SK-N-SH (cell line): ENCODE results near the gene EDARADD. TPM values are rescaled to one million over a fixed set of nuclear protein-coding genes. Genes with fewer than 3 reads are reported as not detected.

Experiments used
- CTCF ChIA-PET: fragments of 300-600, 350-600 bp; formaldehyde crosslinking; extraction: SDS; loops from one replicate; lab custom pipeline; 2021; lab: Yijun Ruan, JAX
- POLR2A ChIA-PET: fragments of 350-600 bp; sonication (Branson Sonifier 250); formaldehyde crosslinking; extraction: SDS; loops from one replicate; lab custom pipeline; 2020; ENCODE audit warnings: antibody characterized with exemption, inconsistent platforms; lab: Yijun Ruan, JAX
- DNase-seq: peaks from one replicate; pipeline ENCODE4 v3.0.0; 2012
- H2AFZ ChIP-seq: fragments of 200-600 bp; sonication (generic); 2 replicates; pipeline ENCODE4 v1.8.1; 2016; ENCODE audit warnings: antibody characterized with exemption, mild to moderate bottlenecking, low read depth
- H3F3A ChIP-seq: fragments of 200-600 bp; sonication (generic); replicated peaks from 2 replicates; pipeline ENCODE3; 2016; ENCODE audit warnings: antibody characterized with exemption, mild to moderate bottlenecking; ENCODE audit not compliant: insufficient read depth
- H3K27ac ChIP-seq, 2 experiments: fragments of 200-500 bp in 1 of 2; fragments of 200-600 bp in 1 of 2; sonication (Bioruptor generic) in 1 of 2; sonication (generic), shearing (Covaris generic) in 1 of 2; 2 replicates each; pipeline versions ENCODE4 v1.5.1 to v1.6.1; 2014 to 2016; ENCODE audit warnings: low read depth in 2 of 2, inconsistent platforms in 1 of 2, low read length in 1 of 2, mild to moderate bottlenecking in 1 of 2, mixed read lengths in 1 of 2
- H3K27me3 ChIP-seq: fragments of 200-600 bp; sonication (generic), shearing (Covaris generic); 2 replicates; pipeline ENCODE4 v1.6.1; 2016; ENCODE audit warnings: mixed run types; ENCODE audit not compliant: insufficient read depth
- H3K36me3 ChIP-seq, 2 experiments: fragments of 200-500 bp in 1 of 2; fragments of 200-600 bp in 1 of 2; sonication (Bioruptor generic) in 1 of 2; sonication (generic) in 1 of 2; replicated peaks in 1 of 2; 2 replicates each; pipeline versions ENCODE3 to v1.5.1; 2014 to 2016; ENCODE audit warnings: low read length in 1 of 2, mild to moderate bottlenecking in 1 of 2; ENCODE audit not compliant: insufficient read depth in 2 of 2, control insufficient read depth in 1 of 2
- H3K4me1 ChIP-seq, 2 experiments: fragments of 200-500 bp in 1 of 2; fragments of 200-600 bp in 1 of 2; sonication (Bioruptor generic) in 1 of 2; sonication (generic), shearing (Covaris generic) in 1 of 2; 2 replicates each; pipeline versions ENCODE4 v1.5.1 to v1.6.1; 2014 to 2016; ENCODE audit warnings: low read depth in 1 of 2, low read length in 1 of 2, mixed run types in 1 of 2; ENCODE audit not compliant: insufficient read depth in 2 of 2, control insufficient read depth in 1 of 2
- H3K4me2 ChIP-seq: fragments of 200-600 bp; sonication (generic), shearing (Covaris generic); 2 replicates; pipeline ENCODE4 v1.6.1; 2017; ENCODE audit warnings: mixed run types
- H3K4me3 ChIP-seq, 2 experiments: fragments of 200-500 bp in 1 of 2; fragments of 200-600 bp in 1 of 2; sonication (Bioruptor generic) in 1 of 2; sonication (generic), shearing (Covaris generic) in 1 of 2; 2 replicates each; pipeline versions ENCODE4 v1.5.1 to v1.8.1; 2014 to 2016; ENCODE audit warnings: low read depth in 2 of 2, inconsistent platforms in 1 of 2, low read length in 1 of 2, mild to moderate bottlenecking in 1 of 2, mixed read lengths in 1 of 2, moderate library complexity in 1 of 2
- H3K79me2 ChIP-seq: fragments of 200-600 bp; sonication (generic); 2 replicates; pipeline ENCODE4 v1.8.1; 2017; ENCODE audit warnings: mild to moderate bottlenecking; ENCODE audit not compliant: insufficient read depth
- H3K9ac ChIP-seq: fragments of 200-600 bp; sonication (generic); 2 replicates; pipeline ENCODE4 v1.6.1; 2017; ENCODE audit warnings: mixed run types
- H3K9me2 ChIP-seq: fragments of 200-600 bp; sonication (generic); 2 replicates; pipeline ENCODE4 v1.6.1; 2017; ENCODE audit warnings: mixed run types
- H3K9me3 ChIP-seq: fragments of 200-600 bp; sonication (generic); 2 replicates; pipeline ENCODE4 v1.6.1; 2017; ENCODE audit warnings: mixed run types, mild to moderate bottlenecking, moderate library complexity
- H4K20me1 ChIP-seq: fragments of 200-600 bp; sonication (generic); 2 replicates; pipeline ENCODE4 v1.6.1; 2017; ENCODE audit warnings: mild to moderate bottlenecking, mixed run types; ENCODE audit not compliant: insufficient read depth
- CHD2 ChIP-seq: fragments of 150-350 bp; IDR thresholded peaks from 2 replicates; pipeline ENCODE4 v1.6.1; 2018; ENCODE audit warnings: low read length; ENCODE audit not compliant: partially characterized antibody
- ELF1 ChIP-seq: IDR thresholded peaks from 2 replicates; pipeline ENCODE4 v1.4.0; 2012
- EP300 ChIP-seq, 2 experiments: IDR thresholded peaks; 2 replicates each; pipeline versions ENCODE4 v1.4.0 to v1.6.1; 2012; ENCODE audit warnings: borderline replicate concordance in 1 of 2, low read depth in 1 of 2, low read length in 1 of 2
- FOSL2 ChIP-seq: IDR thresholded peaks from 2 replicates; pipeline ENCODE4 v1.4.0; 2012; ENCODE audit warnings: low read depth, mild to moderate bottlenecking, moderate library complexity, borderline replicate concordance
- FOXJ3 ChIP-seq: sonication (generic); formaldehyde crosslinking; IDR thresholded peaks from 2 replicates; pipeline ENCODE4 v1.5.1; 2020; ENCODE audit warnings: mild to moderate bottlenecking, missing genetic modification reagents
- IRF3 ChIP-seq: fragments of 150-350 bp; IDR thresholded peaks from 2 replicates; pipeline ENCODE4 v1.6.1; 2016; ENCODE audit warnings: mild to moderate bottlenecking, low read depth, low read length
- JUND ChIP-seq: IDR thresholded peaks from 2 replicates; pipeline ENCODE4 v1.4.0; 2012
- MAX ChIP-seq: IDR thresholded peaks from 2 replicates; pipeline ENCODE4 v1.4.0; 2012; ENCODE audit warnings: low read depth
- MXI1 ChIP-seq: IDR thresholded peaks from 2 replicates; pipeline ENCODE4 v1.6.1; 2012; ENCODE audit warnings: mild to moderate bottlenecking, low read depth, low read length, improper control_type of control experiment
- NRF1 ChIP-seq: IDR thresholded peaks from 2 replicates; pipeline ENCODE4 v1.6.1; 2012; ENCODE audit warnings: low read depth, mild to moderate bottlenecking, low read length
- PBX3 ChIP-seq: IDR thresholded peaks from 2 replicates; pipeline ENCODE4; 2012
- SIN3A ChIP-seq: IDR thresholded peaks from 2 replicates; pipeline ENCODE4 v1.6.1; 2012; ENCODE audit warnings: low read depth, mild to moderate bottlenecking, low read length, moderate library complexity, borderline replicate concordance
- TAF1 ChIP-seq: IDR thresholded peaks from 2 replicates; pipeline ENCODE4 v1.6.1; 2012; ENCODE audit warnings: low read depth, mild to moderate bottlenecking, low read length, moderate library complexity, borderline replicate concordance
- USF1 ChIP-seq: IDR thresholded peaks from 2 replicates; pipeline ENCODE4 v1.4.0; 2012; ENCODE audit warnings: low read depth, borderline replicate concordance
- USF2 ChIP-seq: fragments of 150-350 bp; IDR thresholded peaks from 2 replicates; pipeline ENCODE4 v1.6.1; 2017; ENCODE audit warnings: antibody characterized with exemption, low read length, low read depth, borderline replicate concordance
- YY1 ChIP-seq: IDR thresholded peaks from 2 replicates; pipeline ENCODE4 v1.4.0; 2012; ENCODE audit warnings: low read depth, mild to moderate bottlenecking
- ZBTB33 ChIP-seq: IDR thresholded peaks from 2 replicates; pipeline ENCODE4 v1.4.0; 2012; ENCODE audit warnings: low read depth, borderline replicate concordance
- WGBS: methylation state at CpG from one replicate; pipeline ENCODE4 v1.1.6; 2017; ENCODE audit warnings: low lambda C conversion rate; 5-methylcytosine and 5-hydroxymethylcytosine counted together
- polyA plus RNA-seq, 3 experiments: library from polyadenylated mRNA; depleted of rRNA; stranded (reverse); fragments of >200 nt; gene quantifications; 2 replicates each; pipeline ENCODE4 v1.2.3, GENCODE V29; 2012

Gene EDARADD
- polyA plus RNA-seq, 1 of the 3 experiments (the other 2 are of a cell fraction), result not detected

GRCh38 chr1:236523704-236524141, 129.6 kb downstream of the EDARADD start, which contains the start of gene LGALS8:
Gene LGALS8 (plus strand): TSS chr1:236523982. CDS start chr1:236526071, 2,089 bp downstream.
- Histone ChIP-seq H4K20me1 (no peaks in the 10 kb centered on the region), H3K79me2 (peaks cover 9% of the 10 kb centered on the region), H3K4me2 (peak within 1 kb of the TSS; percentile 85), H3K4me3 (peak within 1 kb of the TSS; percentile 67 to 81), H3K9me3 (no peaks in the 10 kb centered on the region), H3K9me2 (no peaks in the 10 kb centered on the region), H3K36me3 (peaks cover 4 to 15% of the 10 kb centered on the region in 2 experiments), H2AFZ (peak within 1 kb of the TSS; percentile 97), H3K9ac (peak within 1 kb of the TSS; percentile 65), H3F3A (no peaks in the 10 kb centered on the region), H3K27me3 (no peaks in the 10 kb centered on the region), H3K27ac (peak within 1 kb of the TSS; percentile 7 to 40; a peak in 3 of 4 replicates), H3K4me1 (peaks cover 0 to 8% of the 10 kb centered on the region in 2 experiments; a peak in 2 of 4 replicates)
- 4% methylated on average over 10 of the region's 35 CpGs for WGBS
- DNase-seq, result peak; percentile 93
- ChIA-PET POLR2A (interaction anchor here (0.5 kb wide), 1 partner anchor 85 kb away, joined by 3 read pairs; no protein-coding TSS in a partner anchor), CTCF (interaction anchor here (1.1 kb wide), 1 partner anchor 14 kb away, joined by 3 read pairs; no protein-coding TSS in a partner anchor)
- TF ChIP-seq NRF1 (no peak), USF1 (no peak), MXI1 (peak; percentile 68; the same call in 1 of the 2 replicates), TAF1 (peak; percentile 50; the same call in 1 of the 2 replicates), USF2 (no peak), MAX (peak; percentile 58), ELF1 (peak; percentile 46; the same call in 1 of the 2 replicates), FOXJ3 (CRISPR knock-in tag) (no peak), IRF3 (no peak), SIN3A (no peak), CHD2 (peak; percentile 54)

GRCh38 chr1:236524142-236524894, 130.2 kb downstream of the EDARADD start:
- ChIA-PET CTCF (no interaction called here), POLR2A (no interaction called here)
- Histone ChIP-seq H3F3A (no peaks in the 10 kb centered on the region), H3K4me1 (peaks cover 0 to 8% of the 10 kb centered on the region in 2 experiments; a peak in 2 of 4 replicates), H3K36me3 (peaks cover 4 to 15% of the 10 kb centered on the region in 2 experiments), H3K79me2 (peaks cover 9% of the 10 kb centered on the region), H4K20me1 (no peaks in the 10 kb centered on the region), H3K27me3 (no peaks in the 10 kb centered on the region), H3K9me2 (no peaks in the 10 kb centered on the region), H2AFZ (peak overlapping the region; percentile 97), H3K27ac (peak overlapping the region; percentile 7 to 40; a peak in 3 of 4 replicates), H3K4me2 (peak overlapping the region; percentile 85), H3K9ac (peak overlapping the region; percentile 65), H3K4me3 (peak overlapping the region; percentile 67 to 81), H3K9me3 (no peaks in the 10 kb centered on the region)
- WGBS, result 0% methylated on average over 12 of the region's 32 CpGs
- peak; percentile 70 for DNase-seq
- TF ChIP-seq EP300 (IDR thresholded peaks at IDR 0.05; ENCODE audit: borderline replicate concordance in 1 of 2, low read depth in 1 of 2, low read length in 1 of 2), result no peak
- TF ChIP-seq SIN3A, result no peak; the same call in 1 of the 2 replicates
- no peak for TF ChIP-seq FOSL2
- TF ChIP-seq USF1, result peak; percentile 86
- TF ChIP-seq JUND, result no peak
- TF ChIP-seq PBX3, result no peak
- TF ChIP-seq ZBTB33, result no peak
- no peak for TF ChIP-seq NRF1
- 0 out of 2 replicates have a peak, but pooled peaks have one; percentile 48 for TF ChIP-seq YY1
